ENCODE results near the gene ATR. TPM values are rescaled to one million over a fixed set of nuclear protein-coding genes. Genes with fewer than 3 reads are reported as not detected.
A peak's percentile ranks its signal among the peaks of the same experiment; 100 is the strongest.
"Not testable (repeated sequence)": the region's sequence is repeated elsewhere in the genome, so short reads cannot be mapped to it uniquely, and the experiment has no call there.

Gene ATR
- total RNA-seq, 1 donor from 2014 or later = 8.3 TPM

DNA sequence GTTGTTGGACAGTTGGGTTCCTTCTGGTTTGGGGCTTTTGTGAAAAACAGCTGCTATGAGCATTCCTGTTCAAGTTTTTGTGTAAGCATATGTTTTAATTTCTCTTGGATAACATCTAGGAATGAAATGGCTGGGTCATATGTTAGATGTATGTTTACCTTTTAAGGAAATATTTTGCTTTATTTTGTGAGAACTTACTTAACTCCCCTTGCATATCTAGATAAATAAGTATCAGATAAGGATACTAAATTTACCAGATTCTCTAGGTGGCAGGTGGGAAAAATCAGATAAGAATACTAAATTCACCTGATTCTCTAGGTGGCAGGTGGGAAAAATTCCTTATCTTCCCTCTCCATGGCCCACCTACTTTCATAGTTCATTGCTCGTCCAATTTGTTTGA lies 16.6 kb upstream of the ATR start:
- intact Hi-C loops (cut with DNase I) = loop anchor here (1.0 to 5.0 kb wide), 2 partner anchors 16 to 407 kb away; partner anchors contain the start of gene U2SURP
- H3K9me3 ChIP-seq = no peaks in the 10 kb centered on the region
- peak overlapping the region; percentile 67 to 73 for H3K4me3 ChIP-seq
- peaks cover 0 to 3% of the 10 kb centered on the region in 2 donors for H3K4me1 ChIP-seq
- H3K36me3 ChIP-seq = no peaks in the 10 kb centered on the region
- TF ChIP-seq, protein P1, sequence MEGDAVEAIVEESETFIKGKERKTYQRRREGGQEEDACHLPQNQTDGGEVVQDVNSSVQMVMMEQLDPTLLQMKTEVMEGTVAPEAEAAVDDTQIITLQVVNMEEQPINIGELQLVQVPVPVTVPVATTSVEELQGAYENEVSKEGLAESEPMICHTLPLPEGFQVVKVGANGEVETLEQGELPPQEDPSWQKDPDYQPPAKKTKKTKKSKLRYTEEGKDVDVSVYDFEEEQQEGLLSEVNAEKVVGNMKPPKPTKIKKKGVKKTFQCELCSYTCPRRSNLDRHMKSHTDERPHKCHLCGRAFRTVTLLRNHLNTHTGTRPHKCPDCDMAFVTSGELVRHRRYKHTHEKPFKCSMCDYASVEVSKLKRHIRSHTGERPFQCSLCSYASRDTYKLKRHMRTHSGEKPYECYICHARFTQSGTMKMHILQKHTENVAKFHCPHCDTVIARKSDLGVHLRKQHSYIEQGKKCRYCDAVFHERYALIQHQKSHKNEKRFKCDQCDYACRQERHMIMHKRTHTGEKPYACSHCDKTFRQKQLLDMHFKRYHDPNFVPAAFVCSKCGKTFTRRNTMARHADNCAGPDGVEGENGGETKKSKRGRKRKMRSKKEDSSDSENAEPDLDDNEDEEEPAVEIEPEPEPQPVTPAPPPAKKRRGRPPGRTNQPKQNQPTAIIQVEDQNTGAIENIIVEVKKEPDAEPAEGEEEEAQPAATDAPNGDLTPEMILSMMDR (IDR thresholded peaks at IDR 0.05) = no peak
- H3K27me3 ChIP-seq = no peaks in the 10 kb centered on the region
- H3K27ac ChIP-seq = peak overlapping the region in 1 of 2 donors; percentile 56
- no peak for DNase-seq (ENCODE audit: low spot score in 2 of 2)

- intact Hi-C loops (cut with DNase I) = not testable (repeated sequence)
Observed at GRCh38 chr3:142592268-142592667, 13.7 kb upstream of the ATR start.

DNA sequence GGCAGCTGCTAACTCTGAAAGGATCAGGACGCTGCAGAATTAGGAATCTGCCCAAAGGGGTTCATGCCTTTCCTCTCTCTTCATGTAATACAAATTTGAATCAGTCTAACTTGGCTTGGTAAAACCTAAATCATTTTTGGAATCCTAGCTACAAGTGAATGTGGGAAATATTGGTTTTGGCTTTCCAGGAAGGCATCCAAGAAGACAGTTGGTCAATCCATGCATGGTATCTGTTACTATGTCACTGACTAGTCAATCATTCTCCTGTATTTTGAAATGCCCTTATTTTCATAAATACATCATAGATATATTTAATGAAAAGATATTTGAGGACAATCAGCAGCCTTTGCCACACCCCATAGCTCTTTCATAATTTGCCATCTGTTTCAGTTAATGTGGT lies 10.2 kb upstream of the ATR start:
- H3K4me3 ChIP-seq = no peak overlapping the region
- TF ChIP-seq, protein P1 (IDR thresholded peaks at IDR 0.05) = no peak
- intact Hi-C loops (cut with DNase I) = loop anchor here (10.0 kb wide), 1 partner anchor 236 kb away; no protein-coding TSS in a partner anchor
- no peaks in the 10 kb centered on the region for H3K9me3 ChIP-seq
- no peaks in the 10 kb centered on the region for H3K36me3 ChIP-seq
- no peak for DNase-seq (ENCODE audit: low spot score in 2 of 2)
- no peaks in the 10 kb centered on the region for H3K4me1 ChIP-seq
- no peaks in the 10 kb centered on the region for H3K27me3 ChIP-seq
- no peak overlapping the region for H3K27ac ChIP-seq

More at GRCh38 chr3:142592268-142592667, 13.7 kb upstream of the ATR start:
- H3K9me3 ChIP-seq; H3K4me3 ChIP-seq; H3K27me3 ChIP-seq; H3K4me1 ChIP-seq; H3K27ac ChIP-seq; H3K36me3 ChIP-seq; DNase-seq (ENCODE audit: low spot score in 2 of 2): not testable (repeated sequence)

GRCh38 chr3:142586803-142587406 lies 8.4 kb upstream of the ATR start:
- Histone ChIP-seq H3K9me3 (no peaks in the 10 kb centered on the region), H3K27ac (no peak overlapping the region), H3K27me3 (no peaks in the 10 kb centered on the region), H3K4me1 (no peaks in the 10 kb centered on the region), H3K36me3 (no peaks in the 10 kb centered on the region), H3K4me3 (no peak overlapping the region)
- TF ChIP-seq, protein P1 (IDR thresholded peaks at IDR 0.05) = peak; percentile 44 to 64 (median 45)
- DNase-seq (ENCODE audit: low spot score in 2 of 2) = peak in 1 of 2 donors; percentile 75
- intact Hi-C loops (cut with DNase I) = loop anchor here (10.0 kb wide), 1 partner anchor 238 kb away; no protein-coding TSS in a partner anchor

DNA sequence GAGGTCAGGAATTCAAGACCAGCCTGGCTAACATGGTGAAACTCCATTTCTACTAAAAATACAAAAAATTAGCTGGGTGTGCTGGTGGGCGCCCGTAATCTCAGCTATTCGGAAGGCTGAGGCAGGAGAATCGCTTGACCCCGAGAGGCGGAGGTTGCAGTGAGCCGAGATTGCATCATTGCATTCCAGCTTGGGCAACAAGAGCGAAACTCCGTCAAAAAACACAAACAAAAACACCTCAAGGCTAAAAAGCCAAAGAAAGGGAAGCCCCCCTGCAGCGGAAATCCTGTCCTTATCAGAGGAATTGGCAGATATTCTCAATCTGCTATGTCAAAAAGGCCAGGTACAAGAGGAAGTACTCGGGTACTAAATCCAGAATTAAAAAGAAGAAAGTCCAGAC lies 2.5 kb upstream of the ATR start:
- not testable (repeated sequence) for H3K27me3 ChIP-seq; H3K4me3 ChIP-seq; H3K4me1 ChIP-seq; H3K27ac ChIP-seq; H3K9me3 ChIP-seq; H3K36me3 ChIP-seq; DNase-seq (ENCODE audit: low spot score in 2 of 2)
- intact Hi-C loops (cut with DNase I) = loop anchor here (10.0 kb wide), 1 partner anchor 244 kb away; no protein-coding TSS in a partner anchor

- intact Hi-C loops (cut with DNase I) = loop anchor here (10.0 kb wide), 1 partner anchor 245 kb away; no protein-coding TSS in a partner anchor
- TF ChIP-seq, protein P1 (IDR thresholded peaks at IDR 0.05) = no peak
- peak overlapping the region; percentile 91 to 94 for H3K27ac ChIP-seq
- H3K4me3 ChIP-seq = no peak overlapping the region
- no peak for DNase-seq (ENCODE audit: low spot score in 2 of 2)
- no peaks in the 10 kb centered on the region for H3K9me3 ChIP-seq
- no peaks in the 10 kb centered on the region for H3K36me3 ChIP-seq
- peaks cover 0 to 10% of the 10 kb centered on the region in 2 donors for H3K4me1 ChIP-seq
- H3K27me3 ChIP-seq = no peaks in the 10 kb centered on the region
Observed at GRCh38 chr3:142580061-142580423, 1.5 kb upstream of the ATR start.
